ENCODE data around the gene ATG10.

Gene ATG10

GRCh38 chr5:82142217-82142841 lies 170.5 kb downstream of the ATG10 start:
- intact Hi-C loops (cut with micrococcal nuclease), result no loop called here
- H3K27ac Mint-ChIP-seq, result no peak overlapping the region
- no peak overlapping the region for H3K4me3 Mint-ChIP-seq
- H3K9me3 Mint-ChIP-seq, result peaks cover 5% of the 10 kb centered on the region
- peaks cover 3% of the 10 kb centered on the region for H3K36me3 Mint-ChIP-seq (ENCODE audit: low read depth)
- no peaks in the 10 kb centered on the region for H3K4me1 Mint-ChIP-seq (ENCODE audit: low read depth)
- H3K27me3 Mint-ChIP-seq, result no peaks in the 10 kb centered on the region

GRCh38 chr5:82142928-82143577 lies 171.2 kb downstream of the ATG10 start:
- Mint-ChIP-seq H3K27me3 (no peaks in the 10 kb centered on the region), H3K9me3 (no peaks in the 10 kb centered on the region), H3K4me3 (no peak overlapping the region), H3K4me1 (ENCODE audit: low read depth) (no peaks in the 10 kb centered on the region), H3K36me3 (ENCODE audit: low read depth) (no peaks in the 10 kb centered on the region), H3K27ac (no peak overlapping the region)
- intact Hi-C loops (cut with micrococcal nuclease), result no loop called here

- no peak overlapping the region for H3K4me3 Mint-ChIP-seq
- intact Hi-C loops (cut with micrococcal nuclease), result no loop called here
- no peak overlapping the region for H3K27ac Mint-ChIP-seq
- H3K36me3 Mint-ChIP-seq (ENCODE audit: low read depth), result no peaks in the 10 kb centered on the region
- H3K4me1 Mint-ChIP-seq (ENCODE audit: low read depth), result peaks cover 8% of the 10 kb centered on the region
- no peaks in the 10 kb centered on the region for H3K27me3 Mint-ChIP-seq
- H3K9me3 Mint-ChIP-seq, result no peaks in the 10 kb centered on the region
These were observed 176.2 kb downstream of the ATG10 start for GRCh38 chr5:82147860-82148573.

- Mint-ChIP-seq H3K27ac (no peak overlapping the region), H3K36me3 (ENCODE audit: low read depth) (no peaks in the 10 kb centered on the region), H3K4me1 (ENCODE audit: low read depth) (peaks cover 8% of the 10 kb centered on the region), H3K4me3 (no peak overlapping the region), H3K9me3 (no peaks in the 10 kb centered on the region), H3K27me3 (no peaks in the 10 kb centered on the region)
- intact Hi-C loops (cut with micrococcal nuclease), result no loop called here
These were observed 177.6 kb downstream of the ATG10 start for GRCh38 chr5:82149434-82149833.

- Mint-ChIP-seq H3K27ac (no peak overlapping the region), H3K4me3 (no peak overlapping the region), H3K27me3 (no peaks in the 10 kb centered on the region), H3K36me3 (ENCODE audit: low read depth) (no peaks in the 10 kb centered on the region), H3K9me3 (no peaks in the 10 kb centered on the region), H3K4me1 (ENCODE audit: low read depth) (peaks cover 8% of the 10 kb centered on the region)
- intact Hi-C loops (cut with micrococcal nuclease), result no loop called here
These were observed 178.7 kb downstream of the ATG10 start for GRCh38 chr5:82150559-82150958.

- intact Hi-C loops (cut with micrococcal nuclease), result no loop called here
- Mint-ChIP-seq H3K36me3 (ENCODE audit: low read depth) (no peaks in the 10 kb centered on the region), H3K4me3 (no peak overlapping the region), H3K9me3 (no peaks in the 10 kb centered on the region), H3K27ac (no peak overlapping the region), H3K27me3 (no peaks in the 10 kb centered on the region), H3K4me1 (ENCODE audit: low read depth) (peaks cover 8% of the 10 kb centered on the region)
These were observed 179.4 kb downstream of the ATG10 start for GRCh38 chr5:82151204-82151603.

GRCh38 chr5:82151662-82152061 lies 179.8 kb downstream of the ATG10 start:
- H3K4me3 Mint-ChIP-seq, result no peak overlapping the region
- no peaks in the 10 kb centered on the region for H3K27me3 Mint-ChIP-seq
- intact Hi-C loops (cut with micrococcal nuclease), result no loop called here
- no peak overlapping the region for H3K27ac Mint-ChIP-seq
- peaks cover 8% of the 10 kb centered on the region for H3K4me1 Mint-ChIP-seq (ENCODE audit: low read depth)
- no peaks in the 10 kb centered on the region for H3K36me3 Mint-ChIP-seq (ENCODE audit: low read depth)
- H3K9me3 Mint-ChIP-seq, result no peaks in the 10 kb centered on the region

GRCh38 chr5:82152978-82153481 lies 181.2 kb downstream of the ATG10 start:
- Mint-ChIP-seq H3K4me1 (ENCODE audit: low read depth) (peaks cover 8% of the 10 kb centered on the region), H3K4me3 (no peak overlapping the region), H3K9me3 (no peaks in the 10 kb centered on the region), H3K27me3 (no peaks in the 10 kb centered on the region), H3K36me3 (ENCODE audit: low read depth) (no peaks in the 10 kb centered on the region), H3K27ac (no peak overlapping the region)
- intact Hi-C loops (cut with micrococcal nuclease), result no loop called here

- Mint-ChIP-seq H3K27me3 (no peaks in the 10 kb centered on the region), H3K4me1 (ENCODE audit: low read depth) (no peaks in the 10 kb centered on the region), H3K9me3 (no peaks in the 10 kb centered on the region), H3K27ac (no peak overlapping the region), H3K36me3 (ENCODE audit: low read depth) (no peaks in the 10 kb centered on the region), H3K4me3 (no peak overlapping the region)
- intact Hi-C loops (cut with micrococcal nuclease), result no loop called here
These were observed 183.0 kb downstream of the ATG10 start for GRCh38 chr5:82154776-82155175.

GRCh38 chr5:82155305-82155704 lies 183.5 kb downstream of the ATG10 start:
- intact Hi-C loops (cut with micrococcal nuclease), result no loop called here
- no peaks in the 10 kb centered on the region for H3K27me3 Mint-ChIP-seq
- no peaks in the 10 kb centered on the region for H3K36me3 Mint-ChIP-seq (ENCODE audit: low read depth)
- H3K4me1 Mint-ChIP-seq (ENCODE audit: low read depth), result no peaks in the 10 kb centered on the region
- H3K27ac Mint-ChIP-seq, result no peak overlapping the region
- no peaks in the 10 kb centered on the region for H3K9me3 Mint-ChIP-seq
- H3K4me3 Mint-ChIP-seq, result no peak overlapping the region

GRCh38 chr5:82156874-82157273 lies 185.1 kb downstream of the ATG10 start:
- H3K4me3 Mint-ChIP-seq, result no peak overlapping the region
- intact Hi-C loops (cut with micrococcal nuclease), result no loop called here
- no peaks in the 10 kb centered on the region for H3K27me3 Mint-ChIP-seq
- no peaks in the 10 kb centered on the region for H3K4me1 Mint-ChIP-seq (ENCODE audit: low read depth)
- no peak overlapping the region for H3K27ac Mint-ChIP-seq
- H3K9me3 Mint-ChIP-seq, result no peaks in the 10 kb centered on the region
- H3K36me3 Mint-ChIP-seq (ENCODE audit: low read depth), result no peaks in the 10 kb centered on the region

- Mint-ChIP-seq H3K4me3 (no peak overlapping the region), H3K9me3 (no peaks in the 10 kb centered on the region), H3K27me3 (no peaks in the 10 kb centered on the region), H3K36me3 (ENCODE audit: low read depth) (no peaks in the 10 kb centered on the region), H3K27ac (no peak overlapping the region), H3K4me1 (ENCODE audit: low read depth) (no peaks in the 10 kb centered on the region)
- intact Hi-C loops (cut with micrococcal nuclease), result no loop called here
These were observed 187.1 kb downstream of the ATG10 start for GRCh38 chr5:82158755-82159413.

- intact Hi-C loops (cut with micrococcal nuclease), result loop anchor here (5.0 to 10.0 kb wide), 2 partner anchors 306 to 649 kb away; no protein-coding TSS in a partner anchor
- no peak overlapping the region for H3K27ac Mint-ChIP-seq
- no peaks in the 10 kb centered on the region for H3K4me1 Mint-ChIP-seq (ENCODE audit: low read depth)
- no peaks in the 10 kb centered on the region for H3K36me3 Mint-ChIP-seq (ENCODE audit: low read depth)
- H3K4me3 Mint-ChIP-seq, result no peak overlapping the region
- no peaks in the 10 kb centered on the region for H3K9me3 Mint-ChIP-seq
- no peaks in the 10 kb centered on the region for H3K27me3 Mint-ChIP-seq
These were observed 189.1 kb downstream of the ATG10 start for GRCh38 chr5:82160948-82161347.

GRCh38 chr5:82162573-82162972 lies 190.8 kb downstream of the ATG10 start:
- H3K36me3 Mint-ChIP-seq (ENCODE audit: low read depth), result no peaks in the 10 kb centered on the region
- H3K4me3 Mint-ChIP-seq, result no peak overlapping the region
- intact Hi-C loops (cut with micrococcal nuclease), result loop anchor here (5.0 to 10.0 kb wide), 2 partner anchors 308 to 650 kb away; no protein-coding TSS in a partner anchor
- no peak overlapping the region for H3K27ac Mint-ChIP-seq
- H3K4me1 Mint-ChIP-seq (ENCODE audit: low read depth), result no peaks in the 10 kb centered on the region
- H3K27me3 Mint-ChIP-seq, result no peaks in the 10 kb centered on the region
- no peaks in the 10 kb centered on the region for H3K9me3 Mint-ChIP-seq
